SK-N-SH treated with all-trans-retinoic acid at 6 μM for 48 hours (cell line): ENCODE data around the gene PGBD2.
"Not testable (repeated sequence)": the region's sequence is repeated elsewhere in the genome, so short reads cannot be mapped to it uniquely, and the experiment has no call there.

Experiments used
- ATAC-seq: fragments of 200-7000 bp; cut with Tn5 transposase; 3 replicates; pipeline ENCODE4 v1.9.1; 2020; ENCODE audit warnings: mild to moderate bottlenecking, moderate library complexity
- ARNTL ChIP-seq: fragments of 450-650 bp; formaldehyde crosslinking; IDR thresholded peaks from 2 replicates; pipeline ENCODE4 v1.5.0; 2020; ENCODE audit warnings: low read depth, mild to moderate bottlenecking, moderate library complexity, borderline replicate concordance
- CREB5 ChIP-seq: fragments of 250-450 bp; sonication (Bioruptor Pico); IDR thresholded peaks from 2 replicates; pipeline ENCODE4 v1.5.1; 2020; ENCODE audit warnings: low read depth, mild to moderate bottlenecking, moderate library complexity
- CSDC2 ChIP-seq: fragments of 250-450 bp; sonication (Bioruptor Pico); IDR thresholded peaks from 2 replicates; pipeline ENCODE4 v1.5.0; 2020; ENCODE audit warnings: mild to moderate bottlenecking, moderate library complexity
- CSRNP3 ChIP-seq: fragments of 250-450 bp; sonication (Bioruptor Pico); IDR thresholded peaks from 2 replicates; pipeline ENCODE4 v1.5.1; 2021; ENCODE audit warnings: mild to moderate bottlenecking, moderate library complexity
- GLIS3 ChIP-seq: fragments of 250-450 bp; sonication (Bioruptor Pico); IDR thresholded peaks from 2 replicates; pipeline ENCODE4 v1.5.0; 2020; ENCODE audit warnings: mild to moderate bottlenecking, moderate library complexity
- ISL1 ChIP-seq: fragments of 250-450 bp; sonication (Bioruptor Pico); IDR thresholded peaks from 2 replicates; pipeline ENCODE4 v2.1.2; 2022; ENCODE audit warnings: mild to moderate bottlenecking, moderate library complexity
- OSR1 ChIP-seq: fragments of 250-450 bp; sonication (Bioruptor Pico); IDR thresholded peaks from 2 replicates; pipeline ENCODE4 v1.8.0; 2022; ENCODE audit warnings: moderate library complexity, mild to moderate bottlenecking, inconsistent platforms
- POU6F1 ChIP-seq: fragments of 250-450 bp; sonication (Bioruptor Pico); IDR thresholded peaks from 2 replicates; pipeline ENCODE4 v1.8.0; 2021; ENCODE audit warnings: low read depth, mild to moderate bottlenecking, moderate library complexity, borderline replicate concordance
- PPARA ChIP-seq: fragments of 250-450 bp; sonication (Bioruptor Pico); IDR thresholded peaks from 2 replicates; pipeline ENCODE4 v1.5.0; 2020; ENCODE audit warnings: mild to moderate bottlenecking, borderline replicate concordance
- RARB ChIP-seq: fragments of 250-450 bp; sonication (Bioruptor Pico); IDR thresholded peaks from 2 replicates; pipeline ENCODE4 v1.8.0; 2021; ENCODE audit warnings: mild to moderate bottlenecking, moderate library complexity
- SNAI2 ChIP-seq: fragments of 250-450 bp; sonication (Bioruptor Pico); IDR thresholded peaks from 2 replicates; pipeline ENCODE4 v1.5.0; 2020; ENCODE audit warnings: mild to moderate bottlenecking, moderate library complexity
- TCF4 ChIP-seq: fragments of 250-450 bp; sonication (Bioruptor Pico); IDR thresholded peaks from 2 replicates; pipeline ENCODE4 v1.8.0; 2021; ENCODE audit warnings: mild to moderate bottlenecking, moderate library complexity, borderline replicate concordance
- TOX ChIP-seq: fragments of 250-450 bp; sonication (Bioruptor Pico); IDR thresholded peaks from 2 replicates; pipeline ENCODE4 v1.8.0; 2021; ENCODE audit warnings: mild to moderate bottlenecking, moderate library complexity, borderline replicate concordance
- TSHZ2 ChIP-seq: fragments of 250-450 bp; sonication (Bioruptor Pico); IDR thresholded peaks from 2 replicates; pipeline ENCODE4 v1.5.0; 2020; ENCODE audit warnings: mild to moderate bottlenecking, moderate library complexity
- ZC3H10 ChIP-seq: fragments of 250-450 bp; sonication (Bioruptor Pico); IDR thresholded peaks from 2 replicates; pipeline ENCODE4 v1.5.1; 2021; ENCODE audit warnings: mild to moderate bottlenecking, moderate library complexity
- ZFP3 ChIP-seq: fragments of 250-450 bp; sonication (Bioruptor Pico); IDR thresholded peaks from 2 replicates; pipeline ENCODE4 v1.5.0; 2020; ENCODE audit warnings: mild to moderate bottlenecking, moderate library complexity
- ZFP30 ChIP-seq: fragments of 450-650 bp; formaldehyde crosslinking; IDR thresholded peaks from 2 replicates; pipeline ENCODE4 v1.5.0; 2022; ENCODE audit warnings: mild to moderate bottlenecking, moderate library complexity
- ZNF565 ChIP-seq: fragments of 450-650 bp; formaldehyde crosslinking; conservative IDR thresholded peaks from 2 replicates; pipeline ENCODE4 v1.5.0; 2020; ENCODE audit warnings: low read depth, mild to moderate bottlenecking, moderate library complexity
- ZNF70 ChIP-seq: fragments of 450-650 bp; formaldehyde crosslinking; IDR thresholded peaks from 2 replicates; pipeline ENCODE4 v1.5.0; 2020; ENCODE audit warnings: mild to moderate bottlenecking, moderate library complexity
- ZNF8 ChIP-seq: fragments of 450-650 bp; formaldehyde crosslinking; IDR thresholded peaks from 2 replicates; pipeline ENCODE4 v1.5.0; 2020; ENCODE audit warnings: mild to moderate bottlenecking, moderate library complexity

PGBD2 gene

GRCh38 chr1:248886237-248886895, 19.7 kb upstream of the PGBD2 start (continued):
- TF ChIP-seq TSHZ2 (CRISPR knock-in tag) = no peak
- TF ChIP-seq CREB5 (CRISPR knock-in tag) = no peak
- no peak for TF ChIP-seq TCF4 (CRISPR knock-in tag)
- no peak for TF ChIP-seq ZFP30 (CRISPR knock-in tag)
- TF ChIP-seq ZNF8 (CRISPR knock-in tag) = no peak
- TF ChIP-seq ARNTL (CRISPR knock-in tag) = no peak
- TF ChIP-seq RARB (CRISPR knock-in tag) = no peak
- TF ChIP-seq SNAI2 = no peak

GRCh38 chr1:248889914-248890243, 16.2 kb upstream of the PGBD2 start:
- ATAC-seq = not testable (repeated sequence)

- ATAC-seq = no peak
Measured at GRCh38 chr1:248890549-248891498, 15.2 kb upstream of the PGBD2 start.

More at GRCh38 chr1:248890549-248891498, 15.2 kb upstream of the PGBD2 start:
- TF ChIP-seq TCF4 (CRISPR knock-in tag) (no peak), CREB5 (CRISPR knock-in tag) (no peak), ZNF8 (CRISPR knock-in tag) (no peak), CSDC2 (CRISPR knock-in tag) (no peak), RARB (CRISPR knock-in tag) (no peak), OSR1 (CRISPR knock-in tag) (no peak), ISL1 (CRISPR knock-in tag) (no peak), ZFP3 (no peak), ZNF70 (CRISPR knock-in tag) (no peak), ZNF565 (CRISPR knock-in tag) (no peak), TOX (CRISPR knock-in tag) (no peak), GLIS3 (CRISPR knock-in tag) (no peak), CSRNP3 (CRISPR knock-in tag) (no peak), POU6F1 (no peak), PPARA (CRISPR knock-in tag) (no peak), ZFP30 (CRISPR knock-in tag) (no peak), ZC3H10 (CRISPR knock-in tag) (no peak)
